ENCODE data around the gene RASGRF1.

- TF ChIP-seq, protein P1, sequence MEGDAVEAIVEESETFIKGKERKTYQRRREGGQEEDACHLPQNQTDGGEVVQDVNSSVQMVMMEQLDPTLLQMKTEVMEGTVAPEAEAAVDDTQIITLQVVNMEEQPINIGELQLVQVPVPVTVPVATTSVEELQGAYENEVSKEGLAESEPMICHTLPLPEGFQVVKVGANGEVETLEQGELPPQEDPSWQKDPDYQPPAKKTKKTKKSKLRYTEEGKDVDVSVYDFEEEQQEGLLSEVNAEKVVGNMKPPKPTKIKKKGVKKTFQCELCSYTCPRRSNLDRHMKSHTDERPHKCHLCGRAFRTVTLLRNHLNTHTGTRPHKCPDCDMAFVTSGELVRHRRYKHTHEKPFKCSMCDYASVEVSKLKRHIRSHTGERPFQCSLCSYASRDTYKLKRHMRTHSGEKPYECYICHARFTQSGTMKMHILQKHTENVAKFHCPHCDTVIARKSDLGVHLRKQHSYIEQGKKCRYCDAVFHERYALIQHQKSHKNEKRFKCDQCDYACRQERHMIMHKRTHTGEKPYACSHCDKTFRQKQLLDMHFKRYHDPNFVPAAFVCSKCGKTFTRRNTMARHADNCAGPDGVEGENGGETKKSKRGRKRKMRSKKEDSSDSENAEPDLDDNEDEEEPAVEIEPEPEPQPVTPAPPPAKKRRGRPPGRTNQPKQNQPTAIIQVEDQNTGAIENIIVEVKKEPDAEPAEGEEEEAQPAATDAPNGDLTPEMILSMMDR (IDR thresholded peaks at IDR 0.05), result no peak
- no peak for TF ChIP-seq POLR2A (IDR thresholded peaks at IDR 0.05)
Observed at GRCh38 chr15:79113831-79114230, 23.3 kb upstream of the RASGRF1 start.
